HG02870 (cell line): ENCODE measurements around the gene FCHSD2.
"Not testable (repeated sequence)": the region's sequence is repeated elsewhere in the genome, so short reads cannot be mapped to it uniquely, and the experiment has no call there.

ENCODE experiments used
- ATAC-seq: cut with Tn5 transposase; IDR thresholded peaks from one replicate; pipeline ENCODE4 v1.9.1; 2021; ENCODE audit warnings: mild to moderate bottlenecking, moderate library complexity; ENCODE audit not compliant: unreplicated experiment

The FCHSD2 gene

DNA sequence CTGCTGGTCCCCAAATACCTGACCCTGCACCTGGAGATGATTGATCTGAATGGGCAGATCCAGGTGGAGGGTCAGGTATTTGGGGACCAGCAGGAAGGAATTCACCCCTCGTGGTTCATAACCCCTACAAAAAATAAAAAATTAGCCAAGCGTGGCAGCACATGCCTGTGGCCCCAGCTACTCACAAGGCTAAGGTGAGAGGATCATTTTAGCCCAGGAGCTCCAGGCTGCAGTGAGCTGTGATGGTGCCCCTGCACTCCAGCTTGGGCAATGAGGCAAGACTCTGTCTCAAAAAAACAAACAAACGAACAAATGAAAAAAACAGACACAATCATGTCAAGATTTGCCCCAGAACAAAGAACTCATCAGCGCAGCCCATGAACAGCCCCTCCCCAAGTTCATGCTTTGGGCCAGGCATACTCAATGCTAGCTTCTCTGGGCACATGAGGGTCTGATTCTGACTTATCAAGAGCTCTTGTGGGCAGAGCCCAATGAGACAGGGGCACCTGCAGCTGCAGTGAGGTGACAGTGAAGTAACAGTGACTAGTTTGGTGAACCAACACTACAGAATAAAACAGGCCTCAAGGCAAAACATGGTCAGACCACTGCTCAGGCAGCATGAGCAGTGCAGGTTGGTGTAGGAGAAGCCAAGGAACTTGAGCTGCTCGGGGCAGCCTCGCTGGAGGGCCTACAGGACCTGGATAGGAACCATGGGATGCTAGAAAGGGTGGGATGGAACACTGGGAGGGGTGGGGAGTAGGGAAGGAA, 10.2 kb upstream of the FCHSD2 start:
- no peak for ATAC-seq

DNA sequence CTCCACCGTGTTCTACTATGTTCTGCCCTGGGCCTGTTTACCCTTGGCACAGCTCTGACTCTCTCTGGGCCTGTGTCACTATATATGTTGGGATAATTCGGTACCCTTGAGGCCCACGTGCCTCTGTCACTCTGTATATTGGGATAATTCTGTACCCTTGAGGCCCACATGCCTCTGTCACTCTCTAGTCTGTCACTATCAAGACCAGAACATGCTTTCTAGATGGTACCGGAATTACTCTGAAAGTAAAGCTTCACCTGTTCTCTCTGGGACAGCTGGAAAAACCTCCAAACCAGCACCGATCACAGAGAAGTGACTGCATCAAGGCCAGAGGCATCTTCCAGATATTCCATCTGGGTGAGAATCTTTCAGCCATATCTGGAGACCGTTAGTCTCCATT, 9.3 kb upstream of the FCHSD2 start:
- no peak for ATAC-seq

DNA sequence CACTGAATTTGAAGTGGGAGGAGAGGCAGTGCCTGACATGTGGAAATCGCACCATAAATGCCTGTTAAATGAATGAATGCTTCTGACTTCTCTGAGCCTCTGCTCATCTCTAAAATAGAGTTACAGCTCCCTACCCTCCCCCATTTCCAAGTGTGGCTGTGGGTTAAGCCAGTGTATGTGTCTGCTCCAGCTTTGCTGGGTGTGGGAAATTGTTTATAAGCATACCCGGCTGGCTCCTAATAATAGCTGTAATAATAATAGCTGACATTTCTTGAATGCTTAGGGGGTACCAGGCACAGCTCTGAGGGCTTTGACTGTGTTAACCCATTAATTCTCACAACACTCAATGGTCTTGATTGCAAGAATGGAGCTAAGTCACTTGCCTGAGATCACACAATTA, 7.0 kb upstream of the FCHSD2 start:
- ATAC-seq: no peak

DNA sequence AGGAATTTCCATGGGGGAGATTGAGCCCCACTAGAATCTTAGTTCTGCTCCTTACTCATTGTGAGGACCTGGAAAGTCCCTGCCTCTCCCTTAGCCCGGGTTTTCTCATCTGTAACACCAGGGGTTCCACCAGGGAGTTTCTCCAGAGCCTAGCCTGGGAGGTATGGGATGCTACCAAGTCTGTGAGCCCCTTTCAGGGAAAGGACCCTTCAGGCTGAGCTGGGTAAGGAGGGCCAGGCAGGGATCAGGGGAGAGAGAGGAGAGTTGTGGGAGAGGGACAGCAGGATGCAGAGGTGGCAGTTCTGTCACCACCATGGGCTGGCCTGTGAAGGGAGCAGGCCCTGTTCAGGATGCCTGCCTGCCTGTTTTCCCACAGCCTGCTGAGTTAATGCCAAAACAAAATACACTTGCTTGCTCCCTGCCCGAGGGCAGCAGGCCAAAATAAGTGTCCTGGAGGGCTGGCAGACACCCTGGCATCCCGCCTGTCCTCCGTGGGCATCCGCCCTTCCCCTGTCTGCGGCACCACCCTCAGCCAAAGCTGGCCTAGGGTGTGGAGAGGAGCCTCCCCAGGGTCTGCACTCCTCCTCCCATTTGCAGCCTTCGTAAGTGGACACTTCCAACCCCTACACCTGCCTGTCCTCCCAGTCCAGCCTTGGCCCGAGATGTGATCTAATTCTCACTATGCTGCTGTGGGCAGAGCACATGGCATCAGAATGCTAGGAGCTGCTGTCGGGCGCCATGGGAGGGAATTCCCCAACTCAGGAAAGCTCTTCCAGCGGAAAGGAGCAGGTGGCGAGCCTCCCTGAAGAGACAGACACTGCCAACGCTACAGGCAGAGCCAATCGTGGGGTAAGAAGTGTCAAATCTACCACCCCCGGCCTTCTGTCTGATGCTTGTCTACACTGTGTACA, 5.9 kb upstream of the FCHSD2 start:
- ATAC-seq: no peak

DNA sequence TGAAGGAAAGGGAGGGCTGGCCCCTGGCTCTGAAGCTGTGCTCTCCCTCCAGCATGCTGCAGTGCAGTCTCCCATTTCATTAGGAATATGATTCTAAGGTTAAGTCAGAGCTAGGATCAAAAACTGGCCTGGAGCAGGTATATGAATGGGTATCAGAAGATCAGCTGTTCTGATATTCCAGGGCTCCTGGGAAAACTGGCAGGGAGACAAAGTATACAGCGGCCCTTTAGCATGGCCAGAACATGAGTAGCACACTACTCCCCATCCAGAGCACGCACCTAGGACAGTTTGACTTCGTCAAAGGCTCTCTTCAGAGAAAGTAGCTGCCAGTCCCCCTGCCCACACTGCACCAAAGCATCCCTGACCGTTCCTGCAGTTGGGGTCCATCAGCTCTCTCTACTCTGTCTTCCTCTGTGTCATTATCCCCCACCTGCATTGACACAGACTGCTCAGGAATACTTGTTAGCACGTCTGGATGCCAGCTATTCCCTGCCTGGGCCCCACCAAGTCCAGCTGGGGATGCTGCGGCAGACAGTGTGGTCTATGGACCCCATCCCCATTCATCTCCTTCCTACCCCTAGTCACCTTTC, 4.0 kb upstream of the FCHSD2 start:
- no peak for ATAC-seq

DNA sequence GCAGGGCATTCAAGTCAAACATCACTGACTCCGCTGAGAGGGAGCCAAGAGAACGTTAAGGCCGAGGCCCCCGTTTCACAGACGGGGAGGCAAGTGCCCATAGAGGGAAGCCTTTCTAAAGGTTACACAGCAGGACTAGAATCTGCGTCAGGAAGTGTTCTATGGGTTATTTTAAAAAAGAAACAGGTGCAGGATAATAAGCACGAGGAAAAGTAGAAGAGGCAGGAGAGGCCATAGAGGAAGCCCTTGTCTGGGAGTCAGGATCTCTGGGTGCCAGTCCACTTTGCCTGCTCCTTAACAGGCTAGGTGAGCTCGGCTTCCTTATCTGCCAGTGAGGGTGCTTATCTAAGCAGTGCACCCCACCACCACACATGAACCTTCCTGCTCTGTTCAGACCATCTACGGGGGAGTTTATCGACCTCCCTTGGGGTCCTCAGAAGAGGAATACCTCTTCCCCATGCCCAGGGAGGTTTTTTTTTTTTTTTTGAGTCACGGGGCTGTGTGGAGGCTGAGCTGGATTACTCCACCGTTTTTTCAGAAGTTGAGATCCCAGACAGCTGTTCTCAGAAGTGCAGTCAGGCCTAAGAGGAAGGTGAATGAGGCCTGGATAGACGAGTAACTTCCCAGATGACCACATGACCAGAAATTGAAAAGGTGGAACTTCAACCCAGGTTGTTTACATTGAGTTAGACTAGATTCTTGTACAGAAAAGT, 1.2 kb upstream of the FCHSD2 start:
- ATAC-seq: no peak

DNA sequence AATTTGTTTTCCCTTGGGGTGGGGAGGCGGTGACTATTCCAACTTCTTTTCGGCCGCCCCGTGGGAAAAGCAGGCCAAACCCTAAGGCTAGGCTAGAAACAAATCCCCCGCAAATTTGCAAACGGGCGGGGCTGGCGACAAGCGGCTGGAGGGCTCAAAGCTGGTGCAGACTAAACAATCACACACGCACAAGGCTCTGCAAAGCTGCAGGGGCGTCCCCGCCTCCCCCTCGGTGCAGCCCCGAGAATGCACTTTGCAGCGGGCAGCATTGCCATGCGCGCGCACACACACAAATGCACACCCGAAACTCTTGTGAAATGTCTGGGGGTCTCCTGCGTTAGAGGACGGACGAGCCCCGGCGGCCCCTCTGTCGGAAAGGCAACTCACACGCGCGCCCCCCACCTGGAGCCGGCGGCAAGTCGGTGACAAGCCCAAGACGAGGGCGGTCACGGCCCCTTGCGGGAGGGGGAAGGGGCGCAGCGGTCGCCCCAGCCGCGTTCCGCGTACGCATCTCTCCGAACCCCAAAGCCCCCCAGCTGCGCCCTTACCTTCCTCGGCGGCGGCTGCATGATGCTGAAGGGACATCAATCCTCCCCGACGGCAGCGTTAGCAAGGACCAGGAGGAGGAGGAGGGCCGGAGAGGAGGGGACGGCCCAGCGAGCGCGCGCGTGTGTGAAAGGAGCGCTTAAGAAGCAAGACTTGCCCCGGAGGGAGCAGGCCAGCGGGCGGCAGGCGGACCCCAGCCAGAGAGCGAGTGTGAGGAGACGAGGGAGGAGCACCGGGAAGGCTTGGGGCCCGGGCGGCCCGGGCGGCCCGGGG, 600 bp downstream of the FCHSD2 start:
- ATAC-seq: peak; percentile 23

DNA sequence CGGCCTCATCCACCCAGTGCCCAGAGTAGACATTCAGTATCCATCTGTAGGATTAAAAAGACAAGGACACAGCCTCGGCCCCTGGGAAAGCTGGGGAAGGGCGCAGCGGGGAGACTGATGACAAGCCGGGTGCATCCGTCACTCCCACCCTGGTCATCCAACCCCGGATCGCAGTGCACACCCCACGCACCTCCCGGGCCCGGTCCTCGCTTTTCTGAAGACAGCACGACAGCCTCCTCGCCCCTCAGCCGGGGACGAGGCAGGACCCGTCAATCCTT, 1.1 kb downstream of the FCHSD2 start:
- no peak for ATAC-seq

DNA sequence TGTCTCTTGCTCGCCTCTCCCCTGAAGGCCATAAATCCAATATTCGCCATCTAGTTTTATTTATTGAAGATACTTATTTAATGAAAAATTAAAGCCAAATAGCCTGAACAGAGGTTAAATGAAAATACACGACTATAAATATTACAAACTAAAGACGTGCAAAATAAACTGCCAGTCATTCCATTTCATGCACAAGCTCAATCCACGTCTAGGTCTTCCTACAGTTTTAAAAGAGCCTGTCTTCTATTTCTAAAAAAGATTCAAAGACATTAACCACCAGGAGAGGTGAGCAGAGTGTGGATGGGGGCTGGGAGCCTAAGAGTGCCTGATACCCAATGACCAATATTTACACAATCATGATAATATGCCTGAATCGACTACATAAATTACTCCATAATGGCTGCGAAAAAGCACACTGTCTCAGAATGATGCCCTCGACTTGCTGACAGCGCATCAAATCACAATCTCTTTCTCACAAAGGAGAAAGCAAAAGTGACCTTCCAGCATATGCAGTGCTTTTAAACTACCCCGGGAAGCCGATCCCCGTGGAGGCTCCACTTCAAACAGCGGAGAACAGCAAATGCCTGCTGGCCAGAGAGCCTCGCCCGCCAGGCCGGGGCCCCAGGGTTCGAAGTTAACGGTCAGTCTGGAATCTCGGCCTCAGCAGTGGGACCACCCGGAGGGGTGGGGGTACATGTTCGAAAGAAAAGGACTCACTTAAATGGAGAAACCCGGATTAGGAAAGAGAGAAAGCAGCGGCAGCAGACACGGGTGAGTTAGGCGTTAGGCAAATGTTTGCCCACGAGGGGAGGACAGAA, 1.7 kb downstream of the FCHSD2 start:
- no peak for ATAC-seq

DNA sequence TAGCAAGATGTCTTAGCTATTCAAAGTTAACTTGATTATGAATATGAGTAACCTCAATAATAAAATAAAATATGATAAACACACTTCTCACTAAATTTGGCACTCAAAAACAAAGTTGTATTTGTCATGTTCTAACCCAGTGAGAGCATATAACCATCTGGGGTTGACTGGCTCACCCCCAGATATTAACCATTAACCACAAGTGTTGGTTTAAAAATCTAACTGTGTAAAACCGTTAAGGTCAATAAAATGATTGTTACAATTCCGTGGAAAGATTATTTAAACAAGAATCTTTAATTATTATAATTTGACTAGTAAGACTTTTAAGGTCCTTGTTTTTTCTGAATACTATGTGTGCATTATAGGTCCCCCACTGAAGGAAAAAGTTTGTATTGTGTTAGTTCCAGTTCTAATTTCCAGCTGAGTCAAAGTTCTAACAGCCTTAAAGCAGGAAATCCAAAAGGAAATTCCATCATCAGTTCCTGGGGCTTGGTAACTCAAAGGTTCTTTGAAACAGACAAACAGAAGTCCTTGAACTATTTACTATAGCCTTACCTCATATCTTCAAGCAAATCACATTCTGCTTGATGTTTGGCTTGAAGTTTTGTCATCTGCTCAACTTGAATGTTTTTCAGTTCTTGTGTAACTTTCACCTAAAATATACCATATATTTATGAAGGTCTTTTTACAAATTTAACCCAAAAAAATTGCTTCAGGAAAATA, 2.5 kb downstream of the FCHSD2 start:
- ATAC-seq: no peak

DNA sequence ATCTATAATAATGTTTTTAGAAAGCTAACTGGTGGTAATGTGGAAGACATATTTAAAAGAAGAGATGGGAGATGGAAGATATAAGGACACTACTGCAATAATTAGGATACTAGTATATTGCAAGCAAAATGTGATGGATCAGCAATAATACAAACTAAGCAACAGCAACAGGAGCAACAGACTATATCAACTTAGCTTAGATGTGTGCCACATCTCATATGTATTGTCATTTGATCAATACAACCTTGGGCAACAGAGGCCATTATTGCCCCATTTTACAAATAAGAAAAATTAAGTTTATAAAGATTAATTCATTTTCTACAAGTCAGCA, 4.2 kb downstream of the FCHSD2 start:
- no peak for ATAC-seq

DNA sequence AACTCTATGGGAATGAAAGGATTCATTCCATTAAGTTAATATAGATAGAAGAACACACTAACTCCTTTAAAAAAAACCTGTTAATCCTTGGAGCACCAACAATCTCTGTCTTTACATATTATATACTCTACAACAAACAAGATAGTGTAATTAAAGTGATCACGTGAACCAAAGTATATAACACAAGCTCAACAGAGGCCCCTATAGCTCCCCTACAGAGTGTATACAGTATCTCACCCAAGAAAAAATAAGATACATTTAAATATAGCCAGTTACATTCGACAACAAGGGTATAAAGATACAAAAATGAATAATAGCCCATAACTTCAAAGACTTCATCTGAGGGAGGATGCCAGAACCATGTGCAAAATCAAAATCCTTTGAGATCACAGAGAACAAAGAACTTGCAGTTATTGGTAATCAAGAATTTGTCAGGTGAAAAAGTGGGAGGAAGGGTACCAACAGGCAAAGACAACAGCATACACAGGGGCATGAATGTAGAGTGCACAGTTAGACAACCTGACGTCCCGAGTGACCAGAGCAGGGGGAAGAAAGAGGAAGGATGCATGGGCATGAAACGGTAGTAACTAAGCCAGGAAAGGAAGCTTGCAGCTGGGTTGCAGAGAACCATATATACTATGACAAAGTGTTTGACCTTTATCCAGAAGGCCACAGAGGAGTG, 4.7 kb downstream of the FCHSD2 start:
- ATAC-seq: no peak

DNA sequence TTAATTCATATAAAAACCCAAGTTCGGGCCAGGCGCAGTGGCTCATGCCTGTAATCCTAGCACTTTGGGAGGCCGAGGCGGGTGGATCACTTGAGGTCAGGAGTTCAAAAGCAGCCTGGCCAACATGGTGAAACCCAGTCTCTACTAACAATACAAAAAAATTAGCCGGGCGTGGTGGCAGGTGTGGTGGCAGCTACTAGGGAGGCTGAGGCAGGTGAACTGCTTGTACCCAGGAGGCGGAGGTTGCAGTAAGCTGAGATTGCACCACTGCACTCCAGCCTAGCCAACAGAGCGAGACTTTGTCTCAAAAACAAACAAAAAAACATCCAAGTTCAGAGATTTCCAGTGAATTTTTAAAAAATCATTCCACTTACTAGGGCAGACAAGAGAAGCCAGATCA, 5.4 kb downstream of the FCHSD2 start:
- not testable (repeated sequence) for ATAC-seq

DNA sequence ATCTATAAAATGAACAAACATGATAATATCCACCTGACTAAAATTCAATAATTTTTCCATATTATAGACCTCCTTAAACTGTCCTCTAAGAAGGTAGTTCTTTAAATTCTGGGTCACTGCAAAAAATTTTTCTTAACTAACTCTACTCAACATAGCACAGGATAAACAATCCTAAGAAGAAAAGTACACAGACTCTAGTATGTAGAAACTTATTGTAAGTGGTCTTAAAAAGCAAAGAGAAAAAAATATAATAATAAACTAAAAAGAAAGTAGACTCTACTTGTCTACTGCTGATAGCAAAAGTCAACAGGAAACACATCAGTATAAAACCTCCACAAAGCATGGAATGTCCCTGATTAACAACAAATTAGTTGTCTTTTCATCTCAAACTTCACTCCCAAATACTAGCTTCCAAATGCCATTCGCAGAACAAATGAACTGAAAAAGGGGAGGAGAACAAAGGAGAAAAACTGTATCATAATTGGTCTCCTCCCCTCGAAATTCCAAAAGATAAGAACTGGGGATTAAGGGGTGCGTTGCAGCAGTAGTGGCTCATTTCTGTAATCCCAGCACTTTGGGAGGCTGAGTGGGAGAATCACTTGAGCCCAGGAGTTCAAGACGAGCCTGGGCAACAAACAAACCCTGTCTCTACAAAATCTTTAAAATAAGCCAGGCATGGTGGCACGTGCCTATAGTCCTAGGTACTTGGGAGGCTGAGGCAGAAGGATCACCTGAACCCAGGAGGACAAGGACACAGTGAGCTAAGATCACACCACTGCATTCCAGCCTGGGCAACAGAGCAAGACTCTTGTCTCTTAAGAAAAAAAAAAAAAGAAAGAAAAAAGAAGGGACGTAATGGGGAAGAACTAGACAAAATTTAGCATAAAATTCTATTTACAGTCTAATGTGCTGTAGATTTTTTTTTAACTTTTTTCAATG, 6.5 kb downstream of the FCHSD2 start:
- no peak for ATAC-seq

DNA sequence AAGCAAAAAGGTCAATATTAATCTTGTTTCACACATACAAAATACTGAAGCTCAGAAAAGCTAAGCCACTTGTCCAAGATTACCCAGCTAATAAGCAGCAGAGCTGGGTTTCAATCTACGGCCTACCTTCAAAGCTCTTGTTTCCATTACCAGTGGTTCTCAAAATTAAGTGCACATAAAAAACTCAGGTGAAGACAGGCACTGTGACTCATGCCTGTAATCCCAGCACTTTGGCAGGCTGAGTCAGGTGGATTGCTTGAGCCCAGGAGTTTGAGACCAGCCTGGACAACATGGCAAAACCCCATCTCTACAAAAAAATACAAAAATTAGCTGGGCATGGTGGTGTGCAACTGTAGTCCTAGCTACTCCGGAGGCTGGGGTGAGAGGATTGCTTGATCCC, 9.8 kb downstream of the FCHSD2 start:
- ATAC-seq: not testable (repeated sequence)

DNA sequence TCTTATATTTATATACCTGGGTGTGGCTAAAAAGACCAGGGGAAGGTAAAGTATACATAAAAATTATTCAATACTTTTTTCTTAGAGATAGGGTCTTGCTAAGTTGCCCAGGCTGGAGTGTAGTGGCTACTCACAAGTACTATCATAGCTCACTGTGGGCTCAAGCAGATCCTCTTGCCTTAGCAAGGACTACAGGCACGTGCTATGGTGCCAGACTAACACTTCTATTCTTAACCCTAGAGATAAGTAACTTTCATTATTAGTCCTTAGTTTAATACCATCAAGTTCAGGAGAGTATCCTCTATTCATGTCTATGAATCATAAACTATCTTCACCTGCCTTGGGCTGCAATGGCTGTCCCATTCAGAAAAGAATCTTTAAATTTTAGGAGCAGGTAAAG, 11.9 kb downstream of the FCHSD2 start:
- no peak for ATAC-seq

DNA sequence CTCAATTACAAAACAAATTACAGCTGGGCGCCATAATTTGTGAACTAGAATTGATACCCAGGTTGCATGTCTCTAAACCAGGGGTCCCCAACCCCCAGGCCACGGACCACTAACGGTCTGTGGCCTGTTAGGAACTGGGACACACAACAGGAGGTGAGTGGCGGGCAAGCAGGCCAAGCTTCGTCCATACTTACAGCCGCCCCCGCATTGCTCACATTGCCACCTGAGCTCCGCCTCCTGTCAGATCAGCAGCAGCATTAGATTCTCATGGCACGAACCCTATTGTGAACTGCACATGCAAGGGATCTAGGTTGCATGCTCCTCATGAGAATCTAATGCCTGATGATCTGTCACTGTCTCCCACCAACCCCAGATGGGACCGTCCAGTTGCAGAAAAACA, 12.9 kb downstream of the FCHSD2 start:
- ATAC-seq: no peak
